Trophoblast cell (in vitro differentiated cells and primary cell): Measurements from ENCODE around the gene LRRTM4.
"Not testable (repeated sequence)": the region's sequence is repeated elsewhere in the genome, so short reads cannot be mapped to it uniquely, and the experiment has no call there.

Experiments used
- DNase-seq, 2 donors: peaks; one replicate each; pipeline ENCODE4 v3.0.0-alpha.2; 2016
- H2AFZ ChIP-seq: 2 replicates; pipeline ENCODE4 v1.6.1; 2013; ENCODE audit warnings: low read length, moderate library complexity, mild to moderate bottlenecking; ENCODE audit not compliant: insufficient read depth, poor library complexity
- H2AK5ac ChIP-seq: 2 replicates; pipeline ENCODE4 v1.6.1; 2013; ENCODE audit warnings: mild to moderate bottlenecking, low read length
- H2BK120ac ChIP-seq: 2 replicates; pipeline ENCODE4 v1.6.1; 2013; ENCODE audit warnings: low read length, mild to moderate bottlenecking, moderate library complexity; ENCODE audit not compliant: insufficient read depth, poor library complexity
- H2BK12ac ChIP-seq: 2 replicates; pipeline ENCODE4 v1.6.1; 2013; ENCODE audit warnings: mild to moderate bottlenecking, low read length, moderate library complexity
- H2BK5ac ChIP-seq: 2 replicates; pipeline ENCODE4 v1.6.1; 2013; ENCODE audit warnings: low read length, low read depth, moderate library complexity, mild to moderate bottlenecking; ENCODE audit not compliant: poor library complexity
- H3K14ac ChIP-seq: 2 replicates; pipeline ENCODE4 v1.6.1; 2013; ENCODE audit warnings: mild to moderate bottlenecking, low read length
- H3K18ac ChIP-seq: 2 replicates; pipeline ENCODE4 v1.6.1; 2013; ENCODE audit warnings: mild to moderate bottlenecking, low read length
- H3K23ac ChIP-seq: 2 replicates; pipeline ENCODE4 v1.6.1; 2013; ENCODE audit warnings: low read length
- H3K27ac ChIP-seq: 2 replicates; pipeline ENCODE4 v1.5.1; 2013; ENCODE audit warnings: low read depth, mild to moderate bottlenecking, inconsistent platforms, low read length, moderate library complexity
- H3K27me3 ChIP-seq: 2 replicates; pipeline ENCODE4 v1.6.1; 2013; ENCODE audit warnings: inconsistent platforms, mild to moderate bottlenecking, low read length, moderate library complexity; ENCODE audit not compliant: insufficient read depth
- H3K36me3 ChIP-seq, 2 experiments: 1 replicate in 1 of 2; 2 replicates in 1 of 2; pipeline ENCODE4 v1.6.1; 2013; ENCODE audit warnings: low read length in 2 of 2, mild to moderate bottlenecking in 2 of 2, moderate library complexity in 1 of 2; ENCODE audit not compliant: insufficient read depth in 2 of 2, control insufficient read depth in 1 of 2
- H3K4ac ChIP-seq: 2 replicates; pipeline ENCODE4 v1.6.1; 2013; ENCODE audit warnings: low read depth, mild to moderate bottlenecking, low read length, moderate library complexity
- H3K4me1 ChIP-seq, 2 experiments: 1 replicate in 1 of 2; 2 replicates in 1 of 2; pipeline ENCODE4 v1.6.1; 2013; ENCODE audit warnings: low read length in 2 of 2, mild to moderate bottlenecking in 2 of 2, moderate library complexity in 1 of 2; ENCODE audit not compliant: insufficient read depth in 2 of 2, control insufficient read depth in 1 of 2
- H3K4me2 ChIP-seq: 2 replicates; pipeline ENCODE4 v1.6.1; 2013; ENCODE audit warnings: inconsistent platforms, mild to moderate bottlenecking, low read length, moderate library complexity
- H3K4me3 ChIP-seq: 2 replicates; pipeline ENCODE4 v1.5.1; 2013; ENCODE audit warnings: mild to moderate bottlenecking, low read depth, low read length, inconsistent platforms
- H3K79me1 ChIP-seq: one replicate; pipeline ENCODE4 v1.6.1; 2013; ENCODE audit warnings: low read length
- H3K79me2 ChIP-seq: 2 replicates; pipeline ENCODE4 v1.6.1; 2013; ENCODE audit warnings: low read length, mild to moderate bottlenecking; ENCODE audit not compliant: control insufficient read depth, insufficient read depth, poor library complexity
- H3K9ac ChIP-seq: 2 replicates; pipeline ENCODE4 v1.6.1; 2013; ENCODE audit warnings: mild to moderate bottlenecking, low read length
- H3K9me3 ChIP-seq: 2 replicates; pipeline ENCODE4 v1.6.1; 2013; ENCODE audit warnings: low read depth, mild to moderate bottlenecking, control low read depth, inconsistent platforms, low read length; ENCODE audit not compliant: insufficient read depth
- H4K12ac ChIP-seq: 2 replicates; pipeline ENCODE4 v1.6.1; 2013; ENCODE audit warnings: low read depth, mild to moderate bottlenecking, low read length, moderate library complexity
- H4K8ac ChIP-seq: 2 replicates; pipeline ENCODE4 v1.6.1; 2013; ENCODE audit warnings: low read depth, mild to moderate bottlenecking, low read length, moderate library complexity
- H4K91ac ChIP-seq: one replicate; pipeline ENCODE4 v1.6.1; 2013; ENCODE audit warnings: low read depth, mild to moderate bottlenecking, low read length, moderate library complexity
- WGBS: extraction: QIAGEN DNeasy Blood & Tissue Kit; methylation state at CpG from one replicate; pipeline ENCODE4 v1.1.7; 2013; ENCODE audit warnings: missing lambda C conversion rate; ENCODE audit not compliant: insufficient read length, insufficient coverage; ENCODE audit errors: extremely low coverage; 5-methylcytosine and 5-hydroxymethylcytosine counted together

LRRTM4 gene

GRCh38 chr2:76809136-76809535 is 713.0 kb downstream of the LRRTM4 start:
- H3K4me1 ChIP-seq, result peaks cover 0 to 3% of the 10 kb centered on the region in 2 experiments
- no peak overlapping the region for H4K91ac ChIP-seq
- H3K4me3 ChIP-seq, result no peak overlapping the region
- H2BK120ac ChIP-seq, result peak overlapping the region; percentile 90
- no peaks in the 10 kb centered on the region for H3K27me3 ChIP-seq
- peak overlapping the region; percentile 34 for H3K27ac ChIP-seq
- no peak for DNase-seq
- H2AFZ ChIP-seq, result no peak overlapping the region
- no CpG with 5 or more reads among the region's 1 CpG for WGBS
- H2BK12ac ChIP-seq, result no peak overlapping the region
- H3K23ac ChIP-seq, result no peak overlapping the region
- H3K4me2 ChIP-seq, result no peak overlapping the region
- H3K79me1 ChIP-seq, result peaks cover 5% of the 10 kb centered on the region
- no peak overlapping the region for H4K12ac ChIP-seq
- no peak overlapping the region for H3K18ac ChIP-seq
- no peaks in the 10 kb centered on the region for H3K9me3 ChIP-seq
- no peak overlapping the region for H4K8ac ChIP-seq
- peak overlapping the region; percentile 56 for H2BK5ac ChIP-seq
- no peaks in the 10 kb centered on the region for H3K36me3 ChIP-seq
- no peak overlapping the region for H3K4ac ChIP-seq
- no peaks in the 10 kb centered on the region for H3K79me2 ChIP-seq
- H3K9ac ChIP-seq, result no peak overlapping the region
- H2AK5ac ChIP-seq, result no peak overlapping the region
- H3K14ac ChIP-seq, result no peak overlapping the region

- no peak overlapping the region for H2BK12ac ChIP-seq
- H3K23ac ChIP-seq, result no peak overlapping the region
- no peaks in the 10 kb centered on the region for H3K9me3 ChIP-seq
- no CpG with 5 or more reads among the region's 1 CpG for WGBS
- no peak overlapping the region for H3K18ac ChIP-seq
- H3K14ac ChIP-seq, result no peak overlapping the region
- H3K4me2 ChIP-seq, result no peak overlapping the region
- H4K12ac ChIP-seq, result no peak overlapping the region
- no peaks in the 10 kb centered on the region for H3K79me2 ChIP-seq
- no peaks in the 10 kb centered on the region for H3K36me3 ChIP-seq
- no peak overlapping the region for H2BK120ac ChIP-seq
- H3K4me1 ChIP-seq, result peaks cover 0 to 3% of the 10 kb centered on the region in 2 experiments
- peaks cover 5% of the 10 kb centered on the region for H3K79me1 ChIP-seq
- no peak overlapping the region for H3K27ac ChIP-seq
- no peak overlapping the region for H4K91ac ChIP-seq
- H3K4ac ChIP-seq, result no peak overlapping the region
- H3K27me3 ChIP-seq, result no peaks in the 10 kb centered on the region
- no peak overlapping the region for H3K9ac ChIP-seq
- no peak overlapping the region for H2BK5ac ChIP-seq
- no peak overlapping the region for H4K8ac ChIP-seq
- no peak overlapping the region for H3K4me3 ChIP-seq
- H2AK5ac ChIP-seq, result no peak overlapping the region
- H2AFZ ChIP-seq, result no peak overlapping the region
- DNase-seq, result peak; percentile 40 to 84
These were observed 713.4 kb downstream of the LRRTM4 start for GRCh38 chr2:76808732-76809131.

DNA sequence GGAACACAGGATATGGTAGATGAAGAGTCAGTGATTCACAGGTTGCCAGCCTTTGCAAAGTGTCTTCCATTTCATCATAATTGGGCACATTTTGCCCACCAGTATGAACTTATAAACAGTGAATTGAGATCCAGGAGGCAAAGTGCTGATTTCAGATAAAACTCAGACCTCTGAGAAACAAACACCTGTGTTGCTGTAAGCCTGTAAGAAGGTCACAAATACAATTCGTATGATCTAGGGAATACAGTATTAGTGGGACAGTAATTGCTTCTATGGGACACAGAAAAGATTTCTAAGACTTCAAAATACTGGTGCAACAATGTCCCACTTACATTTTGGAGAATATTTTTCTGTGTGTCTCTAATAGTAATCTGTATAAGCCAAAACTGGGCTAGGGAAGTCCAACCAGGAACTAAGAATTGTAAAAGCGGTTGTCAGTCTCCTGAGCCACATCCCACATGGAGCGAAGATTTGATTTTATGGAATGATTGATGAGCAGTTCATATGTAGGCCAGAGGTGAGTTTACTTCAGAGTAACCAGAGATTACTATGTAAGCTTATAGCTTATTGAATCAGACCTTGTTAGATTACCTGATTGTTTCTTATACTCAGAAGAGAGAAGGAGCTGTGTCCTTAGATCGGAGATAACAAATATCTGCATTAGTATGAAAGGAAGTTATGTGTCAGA is 728.4 kb downstream of the LRRTM4 start:
- Histone ChIP-seq H4K91ac (no peak overlapping the region), H3K4me3 (no peak overlapping the region), H3K4ac (no peak overlapping the region), H2AK5ac (no peak overlapping the region), H2AFZ (no peak overlapping the region), H3K79me1 (no peaks in the 10 kb centered on the region), H2BK5ac (no peak overlapping the region), H3K36me3 (no peaks in the 10 kb centered on the region), H2BK12ac (no peak overlapping the region), H4K8ac (no peak overlapping the region), H3K14ac (no peak overlapping the region), H3K9me3 (no peaks in the 10 kb centered on the region), H3K4me1 (no peaks in the 10 kb centered on the region), H3K27ac (no peak overlapping the region), H3K18ac (no peak overlapping the region), H3K27me3 (no peaks in the 10 kb centered on the region), H3K4me2 (no peak overlapping the region), H4K12ac (no peak overlapping the region), H3K79me2 (no peaks in the 10 kb centered on the region), H3K9ac (no peak overlapping the region), H2BK120ac (no peak overlapping the region), H3K23ac (no peak overlapping the region)
- WGBS, result no CpG with 5 or more reads among the region's 4 CpGs
- DNase-seq, result no peak

DNA sequence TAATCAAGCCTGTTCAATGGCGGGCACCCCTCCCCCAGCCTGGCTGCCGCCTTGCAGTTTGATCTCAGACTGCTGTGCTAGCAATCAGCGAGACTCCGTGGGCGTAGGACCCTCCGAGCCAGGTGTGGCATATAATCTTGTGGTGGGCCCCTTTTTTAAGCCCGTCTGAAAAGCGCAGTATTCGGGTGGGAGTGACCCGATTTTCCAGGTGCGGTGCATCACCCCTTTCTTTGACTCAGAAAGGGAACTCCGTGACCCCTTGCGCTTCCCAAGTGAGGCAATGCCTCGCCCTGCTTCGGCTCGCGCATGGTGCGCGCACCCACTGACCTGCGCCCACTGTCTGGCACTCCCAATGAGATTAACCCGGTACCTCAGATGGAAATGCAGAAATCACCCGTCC is 740.9 kb downstream of the LRRTM4 start:
- H3K4ac ChIP-seq, H3K9me3 ChIP-seq, H4K8ac ChIP-seq, H3K4me1 ChIP-seq, H2BK120ac ChIP-seq, H2AK5ac ChIP-seq, H3K27me3 ChIP-seq, H3K79me2 ChIP-seq, H3K4me3 ChIP-seq, H3K79me1 ChIP-seq, H4K12ac ChIP-seq, H2BK5ac ChIP-seq, H2AFZ ChIP-seq, H3K18ac ChIP-seq, H3K14ac ChIP-seq, H3K27ac ChIP-seq, H3K36me3 ChIP-seq, H3K23ac ChIP-seq, H2BK12ac ChIP-seq, H4K91ac ChIP-seq, H3K9ac ChIP-seq, H3K4me2 ChIP-seq, DNase-seq: not testable (repeated sequence)
- WGBS, result no CpG with 5 or more reads among the region's 22 CpGs
